Effector memory CD8-positive, alpha-beta T cell (primary cell): ENCODE results near the gene ZFYVE27.
A peak's percentile ranks its signal among the peaks of the same experiment; 100 is the strongest.

ENCODE experiments used
- ATAC-seq: fragments of 150-1000 bp; cut with Tn5 transposase; replicated peaks from 2 replicates; pipeline ENCODE4 v1.10.0; 2021; ENCODE audit warnings: mild to moderate bottlenecking, moderate library complexity
- DNase-seq, 3 experiments: peaks; one replicate each; pipeline ENCODE4 v3.0.0; 2021
- H3K27ac Mint-ChIP-seq, 2 donors: one replicate each; pipeline ENCODE4 v1.8.0; 2022; ENCODE audit warnings: mild to moderate bottlenecking in 2 of 2, mixed read lengths in 2 of 2, moderate library complexity in 2 of 2
- H3K27me3 Mint-ChIP-seq, 2 donors: one replicate each; pipeline ENCODE4 v1.8.0; 2022; ENCODE audit warnings: mixed read lengths in 2 of 2
- H3K36me3 Mint-ChIP-seq: one replicate; pipeline ENCODE4 v1.8.0; 2022; ENCODE audit warnings: mild to moderate bottlenecking, moderate library complexity, mixed read lengths; ENCODE audit not compliant: insufficient read depth
- H3K4me1 Mint-ChIP-seq, 2 donors: one replicate each; pipeline ENCODE4 v1.8.0; 2022; ENCODE audit warnings: low read depth in 2 of 2, mixed read lengths in 2 of 2
- H3K4me3 Mint-ChIP-seq, 2 donors: one replicate each; pipeline ENCODE4 v1.8.0; 2022; ENCODE audit warnings: mild to moderate bottlenecking in 2 of 2, mixed read lengths in 2 of 2, moderate library complexity in 2 of 2
- H3K9me3 Mint-ChIP-seq, 2 donors: one replicate each; pipeline ENCODE4 v1.8.0; 2022; ENCODE audit warnings: mixed read lengths in 2 of 2

Gene ZFYVE27

DNA sequence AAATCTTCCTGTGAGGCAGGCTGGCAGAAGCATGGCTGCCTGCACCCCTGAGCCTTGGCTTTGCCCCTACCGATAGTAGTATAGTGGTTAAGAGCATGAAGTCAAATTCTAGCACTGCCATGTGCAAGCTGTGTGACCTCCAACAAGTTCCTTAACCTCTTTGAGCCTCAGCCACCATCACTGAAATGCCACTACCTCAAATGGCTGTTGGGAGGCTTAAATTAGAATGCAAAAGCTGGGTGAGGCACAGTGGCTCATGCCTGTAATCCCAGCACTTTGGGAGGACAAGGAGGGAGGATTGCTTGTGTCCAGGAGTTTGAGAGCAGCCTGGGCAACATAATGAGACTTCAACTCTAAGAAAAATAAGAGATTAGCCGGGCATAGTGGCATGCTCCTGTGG is 26.5 kb downstream of the ZFYVE27 start:
- no peak overlapping the region for H3K27ac Mint-ChIP-seq

GRCh38 chr10:97763947-97764346 is 27.0 kb downstream of the ZFYVE27 start:
- no peak overlapping the region for H3K27ac Mint-ChIP-seq
- H3K27me3 Mint-ChIP-seq, result peaks cover 8 to 11% of the 10 kb centered on the region in 2 donors
- ATAC-seq (no peak), DNase-seq (no peak)
- H3K4me3 Mint-ChIP-seq, result no peak overlapping the region
- peaks cover 4 to 6% of the 10 kb centered on the region in 2 donors for H3K4me1 Mint-ChIP-seq
- peaks cover 22% of the 10 kb centered on the region for H3K36me3 Mint-ChIP-seq
- H3K9me3 Mint-ChIP-seq, result no peaks in the 10 kb centered on the region

More for the DNA sequence above, 26.5 kb downstream of the ZFYVE27 start:
- H3K27me3 Mint-ChIP-seq, result peaks cover 8% of the 10 kb centered on the region in 2 donors
- peaks cover 4 to 6% of the 10 kb centered on the region in 2 donors for H3K4me1 Mint-ChIP-seq
- no peak for ATAC-seq
- no peak for DNase-seq
- no peak overlapping the region for H3K4me3 Mint-ChIP-seq
- H3K36me3 Mint-ChIP-seq, result peaks cover 25% of the 10 kb centered on the region
- H3K9me3 Mint-ChIP-seq, result no peaks in the 10 kb centered on the region

DNA sequence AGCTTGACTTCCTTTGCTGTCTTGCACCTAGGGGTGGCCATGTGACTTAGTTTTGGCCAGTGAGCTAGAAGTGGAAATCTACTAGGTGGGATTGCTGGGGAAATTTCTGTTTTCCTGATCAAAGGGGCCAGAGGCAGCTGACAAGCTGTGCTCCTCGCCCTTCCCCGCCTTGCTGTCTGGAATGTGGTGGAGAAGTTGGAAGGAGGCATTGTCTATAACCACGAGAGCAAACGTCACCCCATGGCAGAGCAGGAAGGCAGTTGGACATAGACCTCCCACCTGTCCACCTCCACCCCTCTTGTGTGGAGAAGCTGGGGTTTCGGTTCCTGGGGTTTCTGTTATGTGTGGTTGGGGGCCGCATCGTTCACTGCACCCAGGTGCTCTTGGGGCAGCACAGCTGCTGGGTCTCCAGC is 27.6 kb downstream of the ZFYVE27 start:
- ATAC-seq, result no peak
- no peak for DNase-seq
- Mint-ChIP-seq H3K4me1 (peaks cover 4 to 6% of the 10 kb centered on the region in 2 donors), H3K9me3 (no peaks in the 10 kb centered on the region), H3K36me3 (peaks cover 17% of the 10 kb centered on the region), H3K27me3 (peaks cover 11 to 16% of the 10 kb centered on the region in 2 donors), H3K4me3 (no peak overlapping the region), H3K27ac (peak overlapping the region in 1 of 2 donors; percentile 20)

GRCh38 chr10:97765201-97765600 is 28.3 kb downstream of the ZFYVE27 start:
- H3K4me3 Mint-ChIP-seq, result no peak overlapping the region
- ATAC-seq, result no peak
- H3K36me3 Mint-ChIP-seq, result peaks cover 16% of the 10 kb centered on the region
- H3K4me1 Mint-ChIP-seq, result peaks cover 4 to 7% of the 10 kb centered on the region in 2 donors
- H3K27ac Mint-ChIP-seq, result no peak overlapping the region
- no peaks in the 10 kb centered on the region for H3K9me3 Mint-ChIP-seq
- H3K27me3 Mint-ChIP-seq, result peaks cover 18 to 23% of the 10 kb centered on the region in 2 donors
- no peak for DNase-seq

DNA sequence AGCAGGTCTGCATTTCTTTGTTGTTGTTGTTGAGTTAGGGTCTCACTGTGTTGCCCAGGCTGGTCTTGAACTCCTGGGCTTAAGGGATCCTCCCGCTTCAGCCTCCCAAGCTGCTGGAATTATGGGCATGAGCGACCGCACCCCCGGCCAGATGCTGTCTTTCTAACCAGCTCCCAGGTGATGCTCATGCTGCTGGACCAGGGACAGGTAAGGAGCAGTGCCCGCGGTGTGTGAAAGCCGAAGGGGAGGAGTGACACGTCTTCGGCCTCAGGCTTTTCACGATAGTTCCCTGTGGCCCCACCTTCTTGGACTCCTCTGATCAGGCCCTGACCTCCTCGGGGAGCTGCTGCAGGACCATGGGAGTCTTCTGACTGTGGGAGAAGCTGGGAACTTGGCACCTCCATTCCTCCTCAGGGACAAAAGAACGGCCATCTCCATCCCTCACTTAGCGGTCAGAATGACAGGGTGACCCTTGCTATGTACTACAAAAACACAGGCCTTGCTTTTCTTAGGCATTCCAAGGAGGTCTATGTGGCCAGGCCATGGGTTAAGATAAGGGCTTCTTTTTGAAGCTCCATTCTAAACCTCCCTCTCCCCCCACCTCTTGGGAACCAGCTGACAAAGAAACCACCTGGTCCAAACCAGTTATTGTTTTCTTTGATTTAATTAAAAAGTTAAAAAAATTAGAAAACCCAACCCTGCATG is 29.3 kb downstream of the ZFYVE27 start:
- H3K27me3 Mint-ChIP-seq, result peaks cover 29 to 33% of the 10 kb centered on the region in 2 donors
- H3K36me3 Mint-ChIP-seq, result peaks cover 13% of the 10 kb centered on the region
- H3K9me3 Mint-ChIP-seq, result no peaks in the 10 kb centered on the region
- DNase-seq (no peak), ATAC-seq (no peak)
- H3K4me1 Mint-ChIP-seq, result peaks cover 12% of the 10 kb centered on the region in 2 donors
- no peak overlapping the region for H3K4me3 Mint-ChIP-seq
- H3K27ac Mint-ChIP-seq, result no peak overlapping the region

DNA sequence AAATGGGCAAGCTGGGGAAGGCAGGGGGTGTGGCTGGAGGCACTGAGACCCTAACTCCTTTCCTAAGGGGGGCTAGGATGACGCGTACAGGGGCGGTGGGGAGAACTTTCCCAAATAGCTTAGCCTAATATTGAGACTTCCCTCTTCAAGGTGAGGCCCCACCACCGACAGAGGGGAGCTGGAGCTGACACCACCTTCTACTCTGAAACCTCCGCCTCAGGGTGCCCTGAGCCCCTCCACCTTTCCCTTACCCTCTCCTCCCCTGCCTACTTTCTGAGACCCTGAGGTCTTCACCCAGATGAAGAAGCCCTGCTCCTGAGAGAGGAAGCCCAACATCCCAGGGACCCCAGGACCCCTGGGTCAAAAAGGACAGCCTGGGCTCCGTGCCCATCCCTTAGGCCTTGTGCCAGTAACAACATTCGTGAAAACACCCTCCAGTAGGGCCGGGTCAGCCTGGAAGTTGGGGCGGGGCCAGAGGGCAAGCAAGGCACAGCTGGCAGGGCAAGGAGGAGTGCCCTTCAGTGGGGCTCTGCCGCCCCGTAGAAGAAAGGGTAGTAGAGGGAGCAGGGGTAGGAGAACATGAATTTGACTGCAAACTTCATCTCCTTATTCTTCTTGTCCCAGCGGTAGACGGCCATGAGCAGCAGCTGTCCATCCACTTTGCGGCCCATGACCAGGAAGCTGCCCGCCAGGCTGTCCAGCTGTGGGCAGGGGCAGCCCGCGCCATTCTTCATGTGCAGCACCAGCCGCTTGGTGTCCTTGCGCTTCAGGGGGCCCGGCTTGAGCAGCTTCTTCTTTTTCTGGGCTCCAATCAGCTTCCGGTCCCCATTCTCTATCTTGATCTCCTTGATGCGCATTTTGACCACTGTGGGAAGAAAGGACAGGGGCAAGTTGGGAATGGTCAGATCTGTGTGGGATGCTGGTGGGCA is 30.3 kb downstream of the ZFYVE27 start:
- peaks cover 35 to 43% of the 10 kb centered on the region in 2 donors for H3K27me3 Mint-ChIP-seq
- ATAC-seq (no peak), DNase-seq (no peak)
- H3K36me3 Mint-ChIP-seq, result peaks cover 7% of the 10 kb centered on the region
- H3K27ac Mint-ChIP-seq, result peak overlapping the region in 1 of 2 donors; percentile 63
- no peaks in the 10 kb centered on the region for H3K9me3 Mint-ChIP-seq
- peaks cover 16 to 17% of the 10 kb centered on the region in 2 donors for H3K4me1 Mint-ChIP-seq
- no peak overlapping the region for H3K4me3 Mint-ChIP-seq

GRCh38 chr10:97768322-97769315 is 31.7 kb downstream of the ZFYVE27 start:
- H3K27ac Mint-ChIP-seq, result peak overlapping the region in 1 of 2 donors; percentile 63
- H3K4me3 Mint-ChIP-seq, result no peak overlapping the region
- H3K27me3 Mint-ChIP-seq, result peaks cover 42 to 57% of the 10 kb centered on the region in 2 donors
- H3K9me3 Mint-ChIP-seq, result no peaks in the 10 kb centered on the region
- DNase-seq (no peak), ATAC-seq (no peak)
- peaks cover 9% of the 10 kb centered on the region for H3K36me3 Mint-ChIP-seq
- peaks cover 18% of the 10 kb centered on the region in 2 donors for H3K4me1 Mint-ChIP-seq

GRCh38 chr10:97770255-97770654 is 33.3 kb downstream of the ZFYVE27 start:
- Mint-ChIP-seq H3K27ac (no peak overlapping the region), H3K4me3 (peak overlapping the region; percentile 60 to 71), H3K4me1 (peaks cover 14 to 18% of the 10 kb centered on the region in 2 donors), H3K9me3 (no peaks in the 10 kb centered on the region), H3K27me3 (peaks cover 42 to 60% of the 10 kb centered on the region in 2 donors), H3K36me3 (peaks cover 9% of the 10 kb centered on the region)
- ATAC-seq (no peak), DNase-seq (no peak)

DNA sequence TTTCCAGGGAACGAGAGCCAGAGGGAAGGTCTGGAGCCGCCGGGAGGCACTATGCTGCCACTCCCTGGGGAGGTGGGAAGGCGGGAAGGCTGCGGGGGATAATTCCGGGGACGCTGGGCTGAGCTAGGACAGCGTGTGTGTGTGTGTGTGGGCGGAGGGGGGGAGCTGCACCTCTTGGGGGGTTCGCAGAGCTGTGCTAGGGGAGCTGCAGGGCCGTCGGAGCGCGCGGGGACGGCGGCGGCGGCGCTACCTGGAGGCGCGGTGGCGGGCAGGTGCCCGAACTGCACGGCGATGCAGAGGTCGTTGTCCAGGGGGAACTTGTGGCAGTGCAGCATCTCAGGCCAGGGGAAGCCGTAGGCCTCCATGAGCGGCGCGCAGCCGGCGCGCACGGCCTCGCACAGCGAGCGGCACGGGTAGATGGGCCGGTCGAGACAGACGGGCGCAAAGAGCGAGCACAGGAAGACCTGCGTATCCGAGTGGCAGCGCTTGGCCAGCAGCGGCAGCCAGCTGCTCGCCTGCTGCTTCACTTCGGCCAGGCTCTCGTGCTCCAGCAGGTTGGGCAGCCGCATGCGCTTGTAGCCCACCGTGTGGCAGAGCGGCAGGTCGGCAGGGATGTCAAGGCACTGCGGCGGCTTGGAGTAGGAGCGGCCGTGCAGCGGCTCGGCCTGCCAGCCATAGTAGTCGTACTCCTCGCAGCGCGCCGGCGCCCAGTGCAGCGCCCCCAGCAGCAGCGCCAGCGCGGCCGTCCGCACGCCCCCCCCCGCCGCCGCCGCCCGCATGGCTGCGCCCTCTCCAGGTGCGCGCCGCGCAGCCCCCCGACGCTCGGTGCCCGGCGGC is 34.3 kb downstream of the ZFYVE27 start:
- Mint-ChIP-seq H3K27me3 (peaks cover 42 to 60% of the 10 kb centered on the region in 2 donors), H3K9me3 (no peaks in the 10 kb centered on the region), H3K36me3 (peaks cover 9% of the 10 kb centered on the region), H3K27ac (no peak overlapping the region), H3K4me3 (peak overlapping the region; percentile 60 to 71), H3K4me1 (peaks cover 14 to 18% of the 10 kb centered on the region in 2 donors)
- DNase-seq (no peak), ATAC-seq (peak; percentile 7)

DNA sequence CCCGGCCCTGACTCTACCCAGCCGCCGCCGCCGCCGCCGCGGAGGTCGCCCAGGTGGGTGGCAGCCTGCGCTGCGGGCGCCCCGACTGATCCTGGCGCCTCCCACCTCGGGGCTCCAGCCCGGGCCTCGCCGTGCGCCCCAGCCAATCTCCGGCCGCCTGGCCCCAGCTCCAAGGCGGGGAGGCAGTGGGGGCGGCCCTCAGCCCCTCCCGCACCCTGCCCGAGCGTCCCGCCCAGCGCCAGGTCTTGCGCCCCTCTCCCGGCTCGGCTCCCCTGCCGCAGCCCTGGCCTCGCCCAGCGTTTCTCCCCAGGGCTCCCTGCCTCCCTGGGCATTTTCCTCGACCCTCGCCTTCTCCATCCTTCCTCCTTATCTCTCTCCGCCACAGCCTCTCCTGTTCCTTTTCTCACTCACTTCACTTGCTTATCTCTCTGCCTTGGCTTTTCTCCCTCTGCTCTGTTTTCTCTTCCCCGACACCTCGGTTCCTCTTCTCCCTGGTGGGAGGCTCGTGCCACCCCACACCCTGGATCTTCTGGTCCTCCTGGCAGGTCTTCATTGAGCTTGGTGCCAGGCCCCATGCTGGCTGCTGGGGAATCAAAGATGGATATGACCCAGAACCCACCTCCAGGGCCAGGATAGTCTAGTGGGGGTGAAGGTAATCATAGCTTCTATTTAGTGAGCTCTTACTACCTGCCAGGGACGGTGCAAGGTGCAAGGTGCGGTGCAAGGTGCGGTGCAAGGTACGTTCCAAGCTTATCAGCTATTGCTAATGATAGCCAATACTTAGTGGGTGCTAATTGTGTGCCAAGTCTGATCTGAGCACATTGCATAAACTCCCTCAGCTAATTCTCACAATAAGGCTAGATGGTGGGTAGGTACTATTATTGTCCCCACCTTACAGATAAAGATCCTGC is 35.2 kb downstream of the ZFYVE27 start, which contains the start of gene SFRP5:
Gene SFRP5, minus strand, starts transcription at position 87 of the 911 bp plus-strand sequence. CDS start 166 bp downstream, outside the sequence.
- DNase-seq (no peak), ATAC-seq (no peak)
- peak within 1 kb of the TSS; percentile 60 to 71 for H3K4me3 Mint-ChIP-seq
- peaks cover 42 to 60% of the 10 kb centered on the region in 2 donors for H3K27me3 Mint-ChIP-seq
- no peak within 1 kb of the TSS for H3K27ac Mint-ChIP-seq
- peaks cover 5% of the 10 kb centered on the region for H3K36me3 Mint-ChIP-seq
- H3K9me3 Mint-ChIP-seq, result no peaks in the 10 kb centered on the region
- H3K4me1 Mint-ChIP-seq, result peaks cover 14 to 18% of the 10 kb centered on the region in 2 donors

DNA sequence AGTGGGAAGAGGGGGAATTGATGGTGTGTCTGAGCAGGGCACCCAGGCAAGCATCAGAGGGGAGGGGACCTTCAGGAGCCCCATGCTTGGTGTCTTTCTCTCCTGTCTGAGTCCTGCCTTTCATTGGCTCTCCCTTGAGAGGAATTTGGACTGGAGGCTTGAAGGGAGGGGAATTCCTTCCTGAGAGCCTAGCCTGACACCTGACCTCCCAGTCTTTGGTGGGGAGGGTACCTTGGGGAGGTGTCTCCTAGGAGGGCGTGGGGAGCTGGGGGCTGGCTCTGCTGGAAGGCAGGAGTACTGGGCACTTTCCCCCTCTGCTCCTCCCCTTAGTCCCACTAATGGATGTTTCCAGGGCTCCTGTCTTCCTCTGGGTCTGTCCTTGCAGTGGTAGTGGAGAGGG is 36.2 kb downstream of the ZFYVE27 start:
- H3K4me1 Mint-ChIP-seq, result peaks cover 14 to 18% of the 10 kb centered on the region in 2 donors

More for the DNA sequence above, 36.2 kb downstream of the ZFYVE27 start:
- Mint-ChIP-seq H3K27me3 (peaks cover 35 to 55% of the 10 kb centered on the region in 2 donors), H3K36me3 (peaks cover 5% of the 10 kb centered on the region), H3K27ac (no peak overlapping the region), H3K4me3 (no peak overlapping the region), H3K9me3 (no peaks in the 10 kb centered on the region)
- DNase-seq, result no peak
- ATAC-seq, result no peak
